H1 (cell line): ENCODE measurements around the gene NHSL2.

Experiments used
- CBX5 ChIP-seq: fragments of 300-800, 300-1000 bp; sonication (generic); IDR thresholded peaks from 2 replicates; pipeline ENCODE4 v1.7.1; 2016; ENCODE audit warnings: antibody characterized with exemption, low read length, low read depth
- EGR1 ChIP-seq: IDR thresholded peaks from 2 replicates; pipeline ENCODE4 v1.6.1; 2011; ENCODE audit warnings: low read depth, low read length, borderline replicate concordance
- EP300 ChIP-seq, 2 experiments: IDR thresholded peaks; 1 replicate in 1 of 2; 2 replicates in 1 of 2; pipeline ENCODE4 v1.6.1; 2011 to 2012; ENCODE audit warnings: low read depth in 2 of 2, low read length in 2 of 2, mild to moderate bottlenecking in 2 of 2, borderline replicate concordance in 1 of 2, inconsistent platforms in 1 of 2, moderate library complexity in 1 of 2
- GABPA ChIP-seq: IDR thresholded peaks from 2 replicates; pipeline ENCODE4 v1.6.1; 2011; ENCODE audit warnings: mild to moderate bottlenecking, low read length, moderate library complexity, borderline replicate concordance; ENCODE audit not compliant: insufficient read depth
- MAFK ChIP-seq: IDR thresholded peaks from 2 replicates; pipeline ENCODE4 v1.6.1; 2012; ENCODE audit warnings: low read depth, mild to moderate bottlenecking, improper control_type of control experiment, low read length
- POLR2A ChIP-seq, 2 experiments: IDR thresholded peaks; 1 replicate in 1 of 2; 2 replicates in 1 of 2; pipeline ENCODE4 v1.6.1; 2011; ENCODE audit warnings: low read depth in 2 of 2, low read length in 2 of 2, mild to moderate bottlenecking in 2 of 2; ENCODE audit errors: control extremely low read depth in 1 of 2
- POLR2AphosphoS5 ChIP-seq: IDR thresholded peaks from 2 replicates; pipeline ENCODE4 v1.6.1; 2011; ENCODE audit warnings: low read depth, low read length
- SIN3A ChIP-seq, 2 experiments: IDR thresholded peaks in 1 of 2; conservative IDR thresholded peaks in 1 of 2; 2 replicates each; pipeline ENCODE4 v1.6.1; 2011 to 2012; ENCODE audit warnings: low read length in 2 of 2, improper control_type of control experiment in 1 of 2, low read depth in 1 of 2, mild to moderate bottlenecking in 1 of 2
- TCF12 ChIP-seq: IDR thresholded peaks from 2 replicates; pipeline ENCODE4 v1.6.1; 2011; ENCODE audit warnings: low read depth, mild to moderate bottlenecking, low read length
- YY1 ChIP-seq: IDR thresholded peaks from 2 replicates; pipeline ENCODE4 v1.6.1; 2011; ENCODE audit warnings: low read depth, mild to moderate bottlenecking, low read length
- ZNF274 ChIP-seq: IDR thresholded peaks from 2 replicates; pipeline ENCODE4 v1.7.0; 2012; ENCODE audit warnings: low read length, borderline replicate concordance; ENCODE audit errors: extremely low read depth
- TF ChIP-seq, protein P1 (sequence below), 3 experiments: IDR thresholded peaks; 1 replicate in 2 of 3; 2 replicates in 1 of 3; pipeline versions ENCODE4 v1.5.1 to v1.6.1; 2011; ENCODE audit warnings: low read length in 3 of 3, mild to moderate bottlenecking in 3 of 3, inconsistent platforms in 2 of 3, low read depth in 1 of 3, moderate library complexity in 1 of 3; ENCODE audit not compliant: insufficient read depth in 1 of 3; ENCODE audit errors: control extremely low read depth in 1 of 3
- TF ChIP-seq, protein P2 (sequence below): IDR thresholded peaks from 2 replicates; pipeline ENCODE4 v1.6.1; 2012; ENCODE audit warnings: inconsistent platforms

GRCh38 chrX:72019487-72019886 lies 108.8 kb downstream of the NHSL2 start:
- TF ChIP-seq POLR2A (IDR thresholded peaks at IDR 0.05; ENCODE audit: control extremely low read depth in 1 of 2, low read depth in 2 of 2, low read length in 2 of 2): no peak
- TF ChIP-seq EP300 (IDR thresholded peaks at IDR 0.05; ENCODE audit: borderline replicate concordance in 1 of 2, low read depth in 2 of 2, low read length in 2 of 2): no peak
- TF ChIP-seq, protein P1, sequence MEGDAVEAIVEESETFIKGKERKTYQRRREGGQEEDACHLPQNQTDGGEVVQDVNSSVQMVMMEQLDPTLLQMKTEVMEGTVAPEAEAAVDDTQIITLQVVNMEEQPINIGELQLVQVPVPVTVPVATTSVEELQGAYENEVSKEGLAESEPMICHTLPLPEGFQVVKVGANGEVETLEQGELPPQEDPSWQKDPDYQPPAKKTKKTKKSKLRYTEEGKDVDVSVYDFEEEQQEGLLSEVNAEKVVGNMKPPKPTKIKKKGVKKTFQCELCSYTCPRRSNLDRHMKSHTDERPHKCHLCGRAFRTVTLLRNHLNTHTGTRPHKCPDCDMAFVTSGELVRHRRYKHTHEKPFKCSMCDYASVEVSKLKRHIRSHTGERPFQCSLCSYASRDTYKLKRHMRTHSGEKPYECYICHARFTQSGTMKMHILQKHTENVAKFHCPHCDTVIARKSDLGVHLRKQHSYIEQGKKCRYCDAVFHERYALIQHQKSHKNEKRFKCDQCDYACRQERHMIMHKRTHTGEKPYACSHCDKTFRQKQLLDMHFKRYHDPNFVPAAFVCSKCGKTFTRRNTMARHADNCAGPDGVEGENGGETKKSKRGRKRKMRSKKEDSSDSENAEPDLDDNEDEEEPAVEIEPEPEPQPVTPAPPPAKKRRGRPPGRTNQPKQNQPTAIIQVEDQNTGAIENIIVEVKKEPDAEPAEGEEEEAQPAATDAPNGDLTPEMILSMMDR (IDR thresholded peaks at IDR 0.05; ENCODE audit: control extremely low read depth in 1 of 3, insufficient read depth in 1 of 3, low read depth in 1 of 3, low read length in 3 of 3): no peak
- TF ChIP-seq EGR1: no peak
- no peak for TF ChIP-seq SIN3A (conservative IDR thresholded peaks at IDR 0.05 in 1 of 2, IDR thresholded peaks at IDR 0.05 in 1 of 2; ENCODE audit: low read depth in 1 of 2, low read length in 2 of 2)
- TF ChIP-seq GABPA: no peak
- TF ChIP-seq CBX5: no peak
- no peak for TF ChIP-seq ZNF274
- no peak for TF ChIP-seq TCF12
- TF ChIP-seq, protein P2, sequence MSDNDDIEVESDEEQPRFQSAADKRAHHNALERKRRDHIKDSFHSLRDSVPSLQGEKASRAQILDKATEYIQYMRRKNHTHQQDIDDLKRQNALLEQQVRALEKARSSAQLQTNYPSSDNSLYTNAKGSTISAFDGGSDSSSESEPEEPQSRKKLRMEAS: no peak
- TF ChIP-seq MAFK: no peak
- no peak for TF ChIP-seq POLR2AphosphoS5
- TF ChIP-seq YY1: no peak
